Measurements from ENCODE around the gene SMARCC2.

GRCh38 chr12:56230432-56231183 lies 41.3 kb upstream of the SMARCC2 start:
- TF ChIP-seq CTCF (conservative IDR thresholded peaks at IDR 0.05 in 1 of 2, IDR thresholded peaks at IDR 0.05 in 1 of 2; ENCODE audit: extremely low read depth in 1 of 2, insufficient read depth in 1 of 2, low read depth in 1 of 2, low read length in 2 of 2): no peak
- TF ChIP-seq EZH2 (IDR thresholded peaks at IDR 0.05; ENCODE audit: borderline replicate concordance, low read length): no peak
